LNCaP clone FGC (cell line): Measurements from ENCODE around the gene LRRC4C.

Experiments
- DNase-seq: peaks from one replicate; pipeline ENCODE4 v3.0.0-alpha.2; 2011; ENCODE audit warnings: low read depth
- H3K4me3 ChIP-seq: 2 replicates; pipeline ENCODE4 v1.5.1; 2011; ENCODE audit warnings: mild to moderate bottlenecking, low read depth, low read length, control low read depth
- CTCF ChIP-seq: IDR thresholded peaks from 2 replicates; pipeline ENCODE4 v1.5.1; 2012; ENCODE audit warnings: mild to moderate bottlenecking; ENCODE audit not compliant: control insufficient read depth, insufficient read depth; ENCODE audit errors: extremely low read depth

Gene LRRC4C

GRCh38 chr11:41346042-41346441 lies 113.4 kb downstream of the LRRC4C start:
- no peak for TF ChIP-seq CTCF
- no peak for DNase-seq
- no peak overlapping the region for H3K4me3 ChIP-seq

DNA sequence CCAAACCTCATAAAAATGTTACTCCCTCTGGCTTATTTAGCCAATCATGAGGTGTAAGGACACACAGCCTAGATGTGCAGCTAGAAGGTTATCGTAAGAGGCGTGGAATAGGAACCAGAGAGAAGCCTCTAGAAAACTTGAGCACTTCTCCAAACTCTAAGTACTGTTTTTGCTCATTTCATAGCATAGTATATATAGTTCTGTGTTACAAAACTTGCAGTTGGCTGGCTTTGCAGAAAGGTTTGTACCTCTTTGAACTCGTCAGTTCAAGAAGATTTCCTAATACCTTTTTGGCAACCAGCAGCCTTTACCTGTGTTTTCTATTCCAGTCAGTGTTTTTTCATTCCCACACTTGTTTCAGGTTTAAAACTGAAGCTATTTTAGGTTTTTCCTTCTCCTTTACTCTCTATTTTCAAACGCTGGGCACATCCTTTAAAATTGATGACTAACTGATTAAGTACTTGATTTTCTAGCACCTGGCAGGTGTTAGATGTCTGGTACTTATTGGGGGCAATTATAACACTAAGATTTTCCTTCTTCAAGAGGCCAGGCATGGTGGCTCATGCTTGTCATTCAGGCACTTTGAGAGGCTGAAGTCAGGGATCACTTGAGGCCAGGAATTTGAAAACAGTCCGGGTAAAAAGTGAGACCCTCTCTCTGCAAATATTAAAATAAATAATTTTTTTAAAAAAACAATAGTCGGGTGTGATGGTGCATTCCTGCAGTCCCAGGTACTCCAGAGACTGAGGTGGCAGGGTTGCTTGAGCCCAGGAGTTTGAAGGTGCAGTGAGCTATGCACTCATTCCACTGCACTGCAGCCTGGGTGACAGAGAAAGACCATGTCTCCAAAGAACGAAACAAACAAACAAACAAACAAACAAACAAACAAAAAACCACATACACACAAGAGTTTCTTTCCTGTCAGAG lies 125.2 kb downstream of the LRRC4C start:
- no peak for TF ChIP-seq CTCF
- no peak for DNase-seq

DNA sequence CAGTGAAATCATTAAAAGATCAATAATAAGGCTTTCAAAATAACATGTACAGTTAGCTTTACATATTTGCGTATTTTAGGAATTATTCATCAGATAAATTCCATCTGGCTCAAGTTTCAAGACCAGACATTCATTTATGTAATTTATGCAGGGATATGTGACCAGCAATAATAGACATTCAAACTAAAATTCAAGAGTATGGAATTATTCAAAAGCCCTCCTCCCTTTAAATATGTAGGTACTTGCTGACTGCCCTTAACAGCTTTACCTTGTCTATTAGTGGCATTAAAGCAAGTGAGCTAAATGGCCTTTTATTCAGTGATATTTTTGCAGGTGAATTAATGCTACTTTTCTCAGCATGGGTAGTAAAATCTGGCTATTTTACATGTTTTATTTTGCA lies 126.1 kb downstream of the LRRC4C start:
- no peak overlapping the region for H3K4me3 ChIP-seq
- TF ChIP-seq CTCF = no peak
- DNase-seq = no peak

More for the DNA sequence above, 125.2 kb downstream of the LRRC4C start:
- H3K4me3 ChIP-seq = no peak overlapping the region

- no peak for DNase-seq
- TF ChIP-seq CTCF = no peak
- H3K4me3 ChIP-seq = no peak overlapping the region
Observed at GRCh38 chr11:41328324-41328723, 131.1 kb downstream of the LRRC4C start.

- no peak for TF ChIP-seq CTCF
- no peak overlapping the region for H3K4me3 ChIP-seq
- DNase-seq = no peak
Observed at GRCh38 chr11:41323446-41323845, 136.0 kb downstream of the LRRC4C start.

GRCh38 chr11:41320653-41321052 lies 138.8 kb downstream of the LRRC4C start:
- no peak for TF ChIP-seq CTCF
- DNase-seq = no peak
- H3K4me3 ChIP-seq = no peak overlapping the region
